ENCODE results near the gene HOXB4.

HOXB4 gene

GRCh38 chr17:48613862-48614694 is 35.9 kb upstream of the HOXB4 start:
- no peak for DNase-seq

GRCh38 chr17:48612854-48613691 is 34.9 kb upstream of the HOXB4 start:
- DNase-seq = peak; percentile 22

- peak; percentile 23 for DNase-seq
Observed at GRCh38 chr17:48612456-48612853, 34.3 kb upstream of the HOXB4 start.

- peak; percentile 44 for DNase-seq
Observed at GRCh38 chr17:48611681-48612455, 33.7 kb upstream of the HOXB4 start.

GRCh38 chr17:48611213-48611612 is 33.1 kb upstream of the HOXB4 start:
- DNase-seq = no peak

- peak; percentile 59 for DNase-seq
Observed at GRCh38 chr17:48610282-48611211, 32.4 kb upstream of the HOXB4 start, which contains the start of gene HOXB7. TSS of gene HOXB7 (minus strand) at chr17:48611017. CDS start at chr17:48610918, 99 bp downstream.

- no peak for DNase-seq
Observed at GRCh38 chr17:48609759-48610281, 31.7 kb upstream of the HOXB4 start.

- DNase-seq = no peak
Observed at GRCh38 chr17:48609033-48609432, 30.9 kb upstream of the HOXB4 start.

GRCh38 chr17:48608494-48608834 is 30.3 kb upstream of the HOXB4 start:
- no peak for DNase-seq

- no peak for DNase-seq
Observed at GRCh38 chr17:48606892-48607614, 28.9 kb upstream of the HOXB4 start.

GRCh38 chr17:48605991-48606891 is 28.1 kb upstream of the HOXB4 start:
- DNase-seq = no peak

- DNase-seq = no peak
Observed at GRCh38 chr17:48605409-48605919, 27.3 kb upstream of the HOXB4 start.

- no peak for DNase-seq
Observed at GRCh38 chr17:48604770-48605329, 26.7 kb upstream of the HOXB4 start, which contains the start of gene HOXB6. TSS of gene HOXB6 (minus strand) at chr17:48604986. CDS start at chr17:48598150, 6,836 bp downstream.

GRCh38 chr17:48603959-48604769 is 26.0 kb upstream of the HOXB4 start:
- DNase-seq = no peak

GRCh38 chr17:48601539-48602425 is 23.6 kb upstream of the HOXB4 start:
- DNase-seq = no peak

- no peak for DNase-seq
Observed at GRCh38 chr17:48601207-48601538, 23.0 kb upstream of the HOXB4 start.
